ENCODE data around the gene ISL1. TPM values are rescaled to one million over a fixed set of nuclear protein-coding genes. Genes with fewer than 3 reads are reported as not detected.
A peak's percentile ranks its signal among the peaks of the same experiment; 100 is the strongest.

Gene ISL1
- polyA plus RNA-seq, 1 donor (not counting 4 experiments of a cell fraction or from before 2014, with no cell fraction given), result 4.5 TPM

- Histone ChIP-seq H3K4me3 (ENCODE audit: control insufficient read depth in 2 of 3, extremely low read depth in 1 of 3, insufficient read depth in 2 of 3, low read depth in 1 of 3, low read length in 3 of 3) (peak overlapping the region; percentile 1 to 72 (median 66)), H4K20me1 (ENCODE audit: control insufficient read depth, extremely low read depth, insufficient read depth, low read length) (no peaks in the 10 kb centered on the region), H3K36me3 (ENCODE audit: control insufficient read depth in 2 of 2, extremely low read depth in 1 of 2, insufficient read depth in 2 of 2, low read length in 2 of 2) (peaks cover 0 to 11% of the 10 kb centered on the region in 2 experiments), H3K9me3 (ENCODE audit: control insufficient read depth, low read depth, low read length) (no peaks in the 10 kb centered on the region), H3K9me1 (ENCODE audit: control insufficient read depth, extremely low read depth, insufficient read depth, low read length) (no peaks in the 10 kb centered on the region), H2AFZ (ENCODE audit: control insufficient read depth, low read length) (peak overlapping the region; percentile 37), H3K4me1 (ENCODE audit: control insufficient read depth, extremely low read depth, insufficient read depth, low read length) (peaks cover 14% of the 10 kb centered on the region), H3K4me2 (ENCODE audit: control insufficient read depth, extremely low read depth, insufficient read depth, low read depth, low read length) (peak overlapping the region; percentile 90), H3K27ac (ENCODE audit: control insufficient read depth, insufficient read depth, low read length) (peak overlapping the region; percentile 78), H3K27me3 (ENCODE audit: control insufficient read depth, extremely low read depth, insufficient read depth, low read length) (no peaks in the 10 kb centered on the region), H3K9ac (ENCODE audit: control insufficient read depth, extremely low read depth, insufficient read depth, low read length) (peak overlapping the region; percentile 62), H3K79me2 (ENCODE audit: control insufficient read depth, insufficient read depth, low read length) (peaks cover 43% of the 10 kb centered on the region)
- FAIRE-seq (no peak), DNase-seq (ENCODE audit: low read depth, low spot score) (no peak)
- dilution Hi-C loops (cut with MboI; ENCODE audit: extremely low pct_ligation_motif_present, low sequenced_read_pairs), result no loop called here
- TF ChIP-seq, protein P1, sequence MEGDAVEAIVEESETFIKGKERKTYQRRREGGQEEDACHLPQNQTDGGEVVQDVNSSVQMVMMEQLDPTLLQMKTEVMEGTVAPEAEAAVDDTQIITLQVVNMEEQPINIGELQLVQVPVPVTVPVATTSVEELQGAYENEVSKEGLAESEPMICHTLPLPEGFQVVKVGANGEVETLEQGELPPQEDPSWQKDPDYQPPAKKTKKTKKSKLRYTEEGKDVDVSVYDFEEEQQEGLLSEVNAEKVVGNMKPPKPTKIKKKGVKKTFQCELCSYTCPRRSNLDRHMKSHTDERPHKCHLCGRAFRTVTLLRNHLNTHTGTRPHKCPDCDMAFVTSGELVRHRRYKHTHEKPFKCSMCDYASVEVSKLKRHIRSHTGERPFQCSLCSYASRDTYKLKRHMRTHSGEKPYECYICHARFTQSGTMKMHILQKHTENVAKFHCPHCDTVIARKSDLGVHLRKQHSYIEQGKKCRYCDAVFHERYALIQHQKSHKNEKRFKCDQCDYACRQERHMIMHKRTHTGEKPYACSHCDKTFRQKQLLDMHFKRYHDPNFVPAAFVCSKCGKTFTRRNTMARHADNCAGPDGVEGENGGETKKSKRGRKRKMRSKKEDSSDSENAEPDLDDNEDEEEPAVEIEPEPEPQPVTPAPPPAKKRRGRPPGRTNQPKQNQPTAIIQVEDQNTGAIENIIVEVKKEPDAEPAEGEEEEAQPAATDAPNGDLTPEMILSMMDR (optimal IDR thresholded peaks at IDR 0.05 in 1 of 3, IDR thresholded peaks at IDR 0.05 in 1 of 3, conservative IDR thresholded peaks at IDR 0.05 in 1 of 3; ENCODE audit: extremely low read depth in 1 of 3, insufficient read depth in 2 of 3, low read length in 3 of 3), result no peak
- no peak for TF ChIP-seq EZH2 (IDR thresholded peaks at IDR 0.05; ENCODE audit: low read length)
These were observed 4.0 kb downstream of the ISL1 start for GRCh38 chr5:51386916-51387883.

DNA sequence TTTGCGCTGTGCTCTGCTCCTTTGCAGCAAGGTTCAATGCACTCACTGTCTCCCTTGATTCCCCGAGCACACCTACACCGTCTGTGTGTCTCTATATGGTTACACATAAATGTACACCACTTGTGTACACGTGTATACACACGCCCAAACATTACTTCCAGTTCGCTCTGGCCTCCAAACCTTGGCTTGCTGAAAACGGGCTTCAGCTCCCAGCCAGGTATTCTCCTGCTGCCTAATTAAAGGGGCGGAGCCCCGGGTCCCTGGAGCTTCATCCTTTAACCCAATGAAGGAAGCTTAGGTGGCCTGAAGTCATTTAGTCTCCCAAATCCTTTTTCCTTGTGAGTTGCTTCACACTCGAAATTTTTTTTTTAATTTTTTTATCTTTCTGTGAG lies 4.6 kb downstream of the ISL1 start:
- dilution Hi-C loops (cut with MboI; ENCODE audit: extremely low pct_ligation_motif_present, low sequenced_read_pairs), result no loop called here
- Histone ChIP-seq H2AFZ (ENCODE audit: control insufficient read depth, low read length) (peak overlapping the region; percentile 37), H3K4me1 (ENCODE audit: control insufficient read depth, extremely low read depth, insufficient read depth, low read length) (peaks cover 14% of the 10 kb centered on the region), H3K36me3 (ENCODE audit: control insufficient read depth in 2 of 2, extremely low read depth in 1 of 2, insufficient read depth in 2 of 2, low read length in 2 of 2) (peaks cover 0 to 14% of the 10 kb centered on the region in 2 experiments), H3K4me3 (ENCODE audit: control insufficient read depth in 2 of 3, extremely low read depth in 1 of 3, insufficient read depth in 2 of 3, low read depth in 1 of 3, low read length in 3 of 3) (peak overlapping the region in 2 of 3 experiments; percentile 66 to 72), H3K9me3 (ENCODE audit: control insufficient read depth, low read depth, low read length) (no peaks in the 10 kb centered on the region), H3K27ac (ENCODE audit: control insufficient read depth, insufficient read depth, low read length) (peak overlapping the region; percentile 24), H3K9ac (ENCODE audit: control insufficient read depth, extremely low read depth, insufficient read depth, low read length) (peak overlapping the region; percentile 62), H4K20me1 (ENCODE audit: control insufficient read depth, extremely low read depth, insufficient read depth, low read length) (no peaks in the 10 kb centered on the region), H3K9me1 (ENCODE audit: control insufficient read depth, extremely low read depth, insufficient read depth, low read length) (no peaks in the 10 kb centered on the region), H3K4me2 (ENCODE audit: control insufficient read depth, extremely low read depth, insufficient read depth, low read depth, low read length) (peak overlapping the region; percentile 90), H3K27me3 (ENCODE audit: control insufficient read depth, extremely low read depth, insufficient read depth, low read length) (no peaks in the 10 kb centered on the region), H3K79me2 (ENCODE audit: control insufficient read depth, insufficient read depth, low read length) (peaks cover 38% of the 10 kb centered on the region)
- no peak for TF ChIP-seq EZH2 (IDR thresholded peaks at IDR 0.05; ENCODE audit: low read length)
- TF ChIP-seq, protein P1 (optimal IDR thresholded peaks at IDR 0.05 in 1 of 3, IDR thresholded peaks at IDR 0.05 in 1 of 3, conservative IDR thresholded peaks at IDR 0.05 in 1 of 3; ENCODE audit: extremely low read depth in 1 of 3, insufficient read depth in 2 of 3, low read length in 3 of 3), result no peak
- FAIRE-seq (no peak), DNase-seq (ENCODE audit: low read depth, low spot score) (no peak)
